HG03520 (cell line): ENCODE results near the gene ENO4.

Experiments used
- ATAC-seq: cut with Tn5 transposase; IDR thresholded peaks from one replicate; pipeline ENCODE4 v1.9.1; 2021; ENCODE audit warnings: mild to moderate bottlenecking, moderate library complexity; ENCODE audit not compliant: unreplicated experiment

Gene ENO4

DNA sequence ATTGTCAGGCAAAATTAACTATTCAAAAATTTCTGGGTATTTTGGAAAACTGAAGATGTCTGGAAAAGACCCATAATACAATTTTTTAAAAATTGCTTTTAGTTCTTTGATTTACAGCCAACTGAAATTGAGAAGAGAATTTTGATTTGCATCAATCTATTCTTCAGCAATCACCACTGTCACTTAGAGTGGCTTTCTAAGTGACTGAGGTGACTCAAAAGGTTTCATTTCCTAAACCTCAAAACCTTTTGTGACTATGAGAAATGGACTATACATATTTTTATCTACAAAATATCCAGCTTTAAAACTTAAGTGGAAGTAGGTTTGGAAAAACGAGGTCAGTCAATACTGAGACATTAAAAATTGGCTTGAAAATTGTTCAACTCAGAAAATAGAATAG lies 60.0 kb downstream of the ENO4 start:
- ATAC-seq = no peak

DNA sequence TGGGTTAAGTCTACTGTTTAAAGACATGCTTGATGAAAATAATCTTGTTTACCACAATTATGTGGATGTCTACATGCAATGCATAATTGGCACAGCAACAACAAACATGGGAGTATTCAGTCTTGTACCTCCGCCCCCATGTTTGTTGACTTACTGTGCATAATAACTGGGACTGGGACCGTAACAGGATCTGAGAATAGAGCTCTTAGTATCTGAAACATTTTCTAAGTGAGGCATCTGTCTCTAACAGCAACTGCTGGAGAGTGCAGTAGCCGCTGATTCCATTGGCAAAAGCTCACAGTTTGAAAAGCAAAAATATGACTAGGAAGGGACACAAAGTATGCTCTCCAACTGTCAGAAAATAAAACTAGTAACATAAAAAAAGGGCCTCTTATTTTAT lies 61.6 kb downstream of the ENO4 start:
- no peak for ATAC-seq

DNA sequence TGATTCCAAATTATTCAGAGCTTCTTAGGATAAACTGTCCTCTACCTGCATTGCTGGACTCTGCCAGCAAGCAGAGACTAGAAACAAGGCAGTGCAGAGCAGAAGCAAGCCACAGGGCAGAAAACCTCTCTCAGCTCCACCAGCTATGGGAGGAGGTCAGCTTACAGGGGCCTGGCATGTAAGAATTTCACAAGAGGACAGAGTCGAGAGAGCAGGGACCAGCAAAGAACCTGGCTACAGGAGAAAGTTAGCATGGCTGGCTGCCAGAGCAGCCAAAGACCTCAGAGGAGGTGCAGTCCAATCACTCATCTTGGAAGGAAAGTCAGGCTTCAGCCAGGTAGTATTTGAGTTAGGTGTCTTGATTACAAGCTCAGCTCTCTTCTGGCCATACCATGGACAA lies 62.9 kb downstream of the ENO4 start:
- no peak for ATAC-seq

DNA sequence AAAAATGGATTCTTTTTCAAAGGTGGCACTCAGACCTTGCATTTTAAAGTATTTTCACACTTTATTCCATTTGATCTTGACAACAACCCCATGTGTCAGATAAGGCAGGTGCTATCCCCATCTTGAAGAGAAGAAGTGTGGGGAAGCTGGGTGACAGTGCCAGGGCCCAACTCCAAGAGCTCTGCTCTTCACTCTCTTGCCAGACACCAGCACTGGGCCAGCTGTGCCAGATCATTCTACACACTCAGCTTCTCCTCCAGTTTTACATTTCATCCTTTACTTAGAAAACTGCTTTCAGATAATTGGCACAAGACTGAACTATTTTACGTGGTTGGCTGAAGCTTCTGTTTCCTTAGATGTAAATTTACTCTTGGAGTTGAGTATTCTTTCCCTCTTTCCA lies 64.4 kb downstream of the ENO4 start:
- ATAC-seq = no peak

DNA sequence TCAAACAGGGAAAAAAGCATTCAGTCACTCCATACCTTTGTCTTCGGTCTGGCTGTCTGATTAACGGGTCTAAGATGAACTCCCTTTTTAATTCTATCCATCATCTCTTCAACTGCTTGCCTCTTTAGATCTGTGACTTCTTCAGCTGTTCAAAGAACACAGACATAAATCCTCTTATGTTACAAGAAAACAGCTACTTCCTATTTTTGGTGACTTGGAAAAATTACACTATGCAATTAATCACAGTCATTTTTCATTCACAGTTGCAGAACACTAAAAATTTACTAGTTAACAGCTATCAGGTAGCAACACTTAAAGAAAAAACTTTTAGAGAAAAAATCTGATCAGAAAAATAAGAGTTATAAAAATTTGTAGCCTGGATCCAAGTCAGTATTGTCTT lies 66.0 kb downstream of the ENO4 start:
- ATAC-seq = no peak

DNA sequence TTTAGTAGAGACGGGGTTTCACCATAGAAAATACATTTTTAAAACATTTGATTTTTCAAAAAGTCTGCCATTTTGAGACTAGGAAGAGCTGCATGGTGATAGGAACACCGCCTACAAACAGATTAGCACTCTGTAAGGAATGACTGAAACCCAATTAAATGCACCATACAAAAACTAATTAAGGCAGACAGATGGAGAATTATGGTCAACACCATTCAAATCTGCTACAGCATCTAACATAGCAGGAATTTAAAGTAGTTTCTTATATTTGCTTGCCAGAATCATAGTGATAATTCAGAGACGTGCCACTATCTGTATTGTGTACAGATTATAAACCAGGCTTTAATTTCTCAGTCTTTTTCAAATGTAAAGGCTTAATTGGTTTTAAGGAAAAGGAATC lies 68.2 kb downstream of the ENO4 start:
- no peak for ATAC-seq

DNA sequence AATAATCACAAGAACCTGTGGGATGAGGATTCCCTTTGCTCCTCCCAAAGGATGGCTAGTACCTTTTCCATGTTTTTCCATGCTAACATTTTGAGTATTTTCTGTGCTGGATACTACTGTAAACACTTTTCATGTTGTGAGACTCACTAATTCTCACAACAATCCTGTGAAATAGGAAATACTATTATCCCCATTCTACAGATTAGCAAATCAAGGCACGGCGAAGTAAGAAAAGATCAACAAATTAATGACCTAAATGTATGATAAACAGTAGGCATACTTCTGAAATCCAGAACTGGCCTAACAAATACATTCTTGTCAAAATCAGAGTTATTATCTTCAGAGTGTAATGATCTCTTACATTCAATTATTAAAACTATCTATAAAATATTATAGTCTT lies 69.3 kb downstream of the ENO4 start:
- ATAC-seq = no peak

DNA sequence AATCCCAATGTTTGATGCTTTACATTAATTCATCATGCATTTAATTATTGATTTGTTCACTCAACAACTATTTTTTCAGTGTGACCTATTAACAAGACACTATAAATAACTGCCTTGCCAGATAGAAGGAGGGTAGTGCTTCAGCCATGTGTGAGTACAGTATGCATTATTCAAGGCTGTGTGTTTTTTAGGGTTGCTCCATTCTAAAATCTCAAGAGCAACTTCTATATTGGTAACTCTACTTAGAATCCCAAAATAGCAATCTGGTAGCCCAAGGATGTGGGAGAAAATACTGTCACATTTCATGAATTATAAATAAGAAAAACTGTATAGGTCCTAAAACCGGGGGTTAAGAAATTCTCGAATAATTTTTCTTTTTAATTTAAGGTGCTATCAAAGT lies 69.9 kb downstream of the ENO4 start:
- ATAC-seq = no peak

DNA sequence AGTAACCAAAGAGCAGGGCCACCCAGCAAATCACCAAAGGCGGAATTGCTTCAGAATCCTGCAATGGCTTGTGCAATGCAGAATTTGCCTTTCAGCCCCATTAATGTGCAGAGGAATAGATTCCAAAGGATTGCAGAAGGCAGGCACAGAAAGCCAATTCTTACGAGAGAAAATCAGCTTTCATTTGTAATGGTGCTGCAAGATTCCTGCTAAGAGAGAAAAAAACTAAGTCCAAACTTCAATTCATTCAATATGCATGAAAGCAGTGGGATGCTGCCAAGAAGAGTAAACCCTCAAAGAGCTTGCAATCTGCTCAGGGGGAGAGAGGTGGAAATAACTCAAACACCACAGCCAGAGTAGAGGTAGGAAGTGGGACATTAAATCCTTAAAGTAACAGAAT lies 70.4 kb downstream of the ENO4 start:
- ATAC-seq = no peak

DNA sequence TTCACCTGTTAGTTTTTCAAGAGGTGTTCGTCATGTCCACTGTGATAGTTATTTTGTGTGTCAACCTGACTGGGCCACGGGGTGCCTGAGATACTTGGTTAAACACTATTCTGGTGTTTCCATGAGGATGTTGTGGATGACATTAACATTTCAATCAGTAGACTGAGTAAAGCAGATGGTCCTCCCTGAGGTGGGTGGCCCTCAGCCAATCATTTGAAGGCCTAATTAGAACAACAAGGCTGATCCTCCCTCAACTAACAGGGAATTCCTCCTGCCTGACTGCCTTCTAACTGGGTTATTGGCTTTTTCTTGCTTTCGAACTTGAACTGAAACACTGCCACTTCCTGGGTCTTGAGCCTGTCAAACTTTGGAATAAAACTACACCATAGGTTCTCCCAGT lies 75.8 kb downstream of the ENO4 start:
- ATAC-seq = no peak

DNA sequence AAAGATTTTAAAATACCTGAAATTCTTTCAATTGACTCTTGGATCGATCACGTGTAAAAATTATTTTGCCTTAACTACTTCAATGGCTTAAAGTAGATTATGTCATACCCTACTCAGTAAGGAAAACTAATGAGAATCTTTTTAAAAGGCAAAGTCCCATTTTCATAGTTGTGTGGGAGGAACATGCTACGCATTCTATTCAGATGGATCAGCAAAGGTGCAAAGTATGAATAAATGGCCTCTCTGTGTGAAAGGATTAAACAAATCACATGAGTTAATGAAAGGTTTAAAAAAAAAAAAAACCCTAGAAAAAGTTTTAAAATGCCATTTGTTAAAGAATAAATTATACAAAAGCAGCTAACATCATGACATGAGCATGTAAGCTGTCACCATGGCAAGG lies 77.1 kb downstream of the ENO4 start:
- ATAC-seq = no peak

DNA sequence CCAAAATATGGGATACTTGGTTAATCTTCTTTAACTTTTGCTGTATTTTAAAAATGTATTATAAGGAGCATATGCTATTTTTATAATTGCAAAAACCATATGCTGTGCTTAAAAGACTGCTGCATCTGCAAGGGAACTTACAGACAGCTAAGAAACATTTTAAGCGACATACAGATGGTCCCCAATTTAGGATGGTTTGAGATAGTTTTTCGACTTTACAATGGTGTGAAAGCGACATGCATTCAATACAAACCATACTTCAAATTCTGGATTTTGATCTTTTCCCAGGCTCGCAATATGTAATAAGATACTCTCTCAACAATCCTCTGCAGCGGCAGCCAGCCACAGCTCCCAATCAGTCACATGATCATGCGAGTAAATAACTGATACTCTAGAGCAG lies 82.5 kb downstream of the ENO4 start:
- no peak for ATAC-seq
